HL-60 (cell line): ENCODE results near the gene SDE2.

Experiments used
- POLR2AphosphoS5 ChIP-seq: IDR thresholded peaks from 2 replicates; pipeline ENCODE4 v1.6.1; 2012; ENCODE audit warnings: low read depth
- SPI1 ChIP-seq: IDR thresholded peaks from 2 replicates; pipeline ENCODE4 v1.6.1; 2012; ENCODE audit warnings: low read depth, mild to moderate bottlenecking, borderline replicate concordance
- TF ChIP-seq, protein P1 (sequence below): IDR thresholded peaks from one replicate; pipeline ENCODE4 v1.5.1; 2011; ENCODE audit warnings: low read length, control low read depth, inconsistent platforms; ENCODE audit not compliant: insufficient read depth
- TF ChIP-seq, protein P2 (sequence below): IDR thresholded peaks from 2 replicates; pipeline ENCODE4 v1.6.1; 2012; ENCODE audit warnings: low read depth; ENCODE audit not compliant: insufficient replicate concordance

DNA sequence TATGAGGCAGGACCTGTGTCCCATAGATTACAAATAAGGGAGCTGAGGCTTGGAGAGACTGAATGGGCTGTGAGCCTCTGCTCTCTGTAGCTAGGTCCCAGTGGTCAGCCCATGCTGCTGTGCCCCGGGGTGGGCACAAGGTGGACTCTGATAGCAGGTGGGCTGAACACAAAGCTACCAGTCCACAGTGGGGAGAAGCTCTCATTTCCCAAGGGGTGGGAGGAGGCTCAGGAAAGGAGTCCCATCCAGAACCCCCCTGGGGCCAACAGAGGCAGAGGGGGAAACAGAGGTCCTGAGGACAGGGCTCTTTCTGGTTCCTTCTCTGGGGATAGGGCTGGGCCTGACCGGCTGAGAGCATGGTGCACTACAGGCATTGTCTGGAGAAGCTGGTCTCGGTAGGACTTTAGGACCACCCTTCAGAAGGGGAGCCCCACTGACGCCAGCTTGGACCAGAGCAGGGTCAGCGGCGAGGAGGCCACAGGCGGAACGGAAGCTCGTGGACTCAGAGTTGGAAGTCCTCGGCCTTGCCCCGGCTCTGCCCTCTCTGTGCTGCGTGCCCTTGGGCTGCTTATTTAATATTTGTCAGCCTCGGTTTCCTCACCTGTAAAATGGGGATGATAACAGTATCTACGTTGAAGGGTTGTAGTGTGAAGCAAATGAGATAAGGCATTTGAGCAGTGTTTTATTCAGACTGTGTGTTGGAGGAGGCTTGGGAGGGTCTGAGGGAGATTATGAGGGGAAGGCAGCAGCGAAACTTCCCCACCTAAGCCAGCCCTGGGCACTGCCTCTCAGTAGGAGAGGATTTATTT, 26.6 kb downstream of the SDE2 start:
- TF ChIP-seq, protein P1, sequence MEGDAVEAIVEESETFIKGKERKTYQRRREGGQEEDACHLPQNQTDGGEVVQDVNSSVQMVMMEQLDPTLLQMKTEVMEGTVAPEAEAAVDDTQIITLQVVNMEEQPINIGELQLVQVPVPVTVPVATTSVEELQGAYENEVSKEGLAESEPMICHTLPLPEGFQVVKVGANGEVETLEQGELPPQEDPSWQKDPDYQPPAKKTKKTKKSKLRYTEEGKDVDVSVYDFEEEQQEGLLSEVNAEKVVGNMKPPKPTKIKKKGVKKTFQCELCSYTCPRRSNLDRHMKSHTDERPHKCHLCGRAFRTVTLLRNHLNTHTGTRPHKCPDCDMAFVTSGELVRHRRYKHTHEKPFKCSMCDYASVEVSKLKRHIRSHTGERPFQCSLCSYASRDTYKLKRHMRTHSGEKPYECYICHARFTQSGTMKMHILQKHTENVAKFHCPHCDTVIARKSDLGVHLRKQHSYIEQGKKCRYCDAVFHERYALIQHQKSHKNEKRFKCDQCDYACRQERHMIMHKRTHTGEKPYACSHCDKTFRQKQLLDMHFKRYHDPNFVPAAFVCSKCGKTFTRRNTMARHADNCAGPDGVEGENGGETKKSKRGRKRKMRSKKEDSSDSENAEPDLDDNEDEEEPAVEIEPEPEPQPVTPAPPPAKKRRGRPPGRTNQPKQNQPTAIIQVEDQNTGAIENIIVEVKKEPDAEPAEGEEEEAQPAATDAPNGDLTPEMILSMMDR = no peak
- TF ChIP-seq POLR2AphosphoS5 = no peak
- TF ChIP-seq, protein P2, sequence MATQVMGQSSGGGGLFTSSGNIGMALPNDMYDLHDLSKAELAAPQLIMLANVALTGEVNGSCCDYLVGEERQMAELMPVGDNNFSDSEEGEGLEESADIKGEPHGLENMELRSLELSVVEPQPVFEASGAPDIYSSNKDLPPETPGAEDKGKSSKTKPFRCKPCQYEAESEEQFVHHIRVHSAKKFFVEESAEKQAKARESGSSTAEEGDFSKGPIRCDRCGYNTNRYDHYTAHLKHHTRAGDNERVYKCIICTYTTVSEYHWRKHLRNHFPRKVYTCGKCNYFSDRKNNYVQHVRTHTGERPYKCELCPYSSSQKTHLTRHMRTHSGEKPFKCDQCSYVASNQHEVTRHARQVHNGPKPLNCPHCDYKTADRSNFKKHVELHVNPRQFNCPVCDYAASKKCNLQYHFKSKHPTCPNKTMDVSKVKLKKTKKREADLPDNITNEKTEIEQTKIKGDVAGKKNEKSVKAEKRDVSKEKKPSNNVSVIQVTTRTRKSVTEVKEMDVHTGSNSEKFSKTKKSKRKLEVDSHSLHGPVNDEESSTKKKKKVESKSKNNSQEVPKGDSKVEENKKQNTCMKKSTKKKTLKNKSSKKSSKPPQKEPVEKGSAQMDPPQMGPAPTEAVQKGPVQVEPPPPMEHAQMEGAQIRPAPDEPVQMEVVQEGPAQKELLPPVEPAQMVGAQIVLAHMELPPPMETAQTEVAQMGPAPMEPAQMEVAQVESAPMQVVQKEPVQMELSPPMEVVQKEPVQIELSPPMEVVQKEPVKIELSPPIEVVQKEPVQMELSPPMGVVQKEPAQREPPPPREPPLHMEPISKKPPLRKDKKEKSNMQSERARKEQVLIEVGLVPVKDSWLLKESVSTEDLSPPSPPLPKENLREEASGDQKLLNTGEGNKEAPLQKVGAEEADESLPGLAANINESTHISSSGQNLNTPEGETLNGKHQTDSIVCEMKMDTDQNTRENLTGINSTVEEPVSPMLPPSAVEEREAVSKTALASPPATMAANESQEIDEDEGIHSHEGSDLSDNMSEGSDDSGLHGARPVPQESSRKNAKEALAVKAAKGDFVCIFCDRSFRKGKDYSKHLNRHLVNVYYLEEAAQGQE = no peak
- no peak for TF ChIP-seq SPI1
